Fibroblast of peridontal ligament (primary cell): ENCODE measurements around the gene INPP5A.

Experiments
- DNase-seq: peaks from one replicate; pipeline ENCODE4 v3.0.0-alpha.2; 2010; ENCODE audit errors: extremely low read depth

The INPP5A gene

GRCh38 chr10:132517951-132518521 is 19.6 kb upstream of the INPP5A start:
- no peak for DNase-seq

GRCh38 chr10:132518572-132519381 is 18.8 kb upstream of the INPP5A start:
- DNase-seq, result no peak

GRCh38 chr10:132519382-132520176 is 18.0 kb upstream of the INPP5A start:
- DNase-seq, result no peak

- DNase-seq, result peak; percentile 86
Observed at GRCh38 chr10:132520177-132520811, 17.3 kb upstream of the INPP5A start.

GRCh38 chr10:132521041-132521465 is 16.5 kb upstream of the INPP5A start:
- DNase-seq, result no peak

- DNase-seq, result no peak
Observed at GRCh38 chr10:132521466-132522102, 16.0 kb upstream of the INPP5A start.

- no peak for DNase-seq
Observed at GRCh38 chr10:132522521-132523411, 14.8 kb upstream of the INPP5A start.

- no peak for DNase-seq
Observed at GRCh38 chr10:132523561-132524442, 13.8 kb upstream of the INPP5A start.

GRCh38 chr10:132524443-132525285 is 12.9 kb upstream of the INPP5A start:
- DNase-seq, result no peak

GRCh38 chr10:132526676-132527075 is 10.9 kb upstream of the INPP5A start:
- DNase-seq, result no peak

- DNase-seq, result no peak
Observed at GRCh38 chr10:132527339-132528063, 10.1 kb upstream of the INPP5A start.

- DNase-seq, result peak; percentile 43
Observed at GRCh38 chr10:132528064-132528691, 9.4 kb upstream of the INPP5A start.

- no peak for DNase-seq
Observed at GRCh38 chr10:132532179-132532578, 5.4 kb upstream of the INPP5A start.

GRCh38 chr10:132532749-132533560 is 4.6 kb upstream of the INPP5A start:
- DNase-seq, result peak; percentile 50

- DNase-seq, result no peak
Observed at GRCh38 chr10:132533571-132534260, 3.9 kb upstream of the INPP5A start.
